IMR-90 (cell line): ENCODE results near the gene ZNF488. TPM values are rescaled to one million over a fixed set of nuclear protein-coding genes. Genes with fewer than 3 reads are reported as not detected.

Experiments used
- ATAC-seq: fragments of 200-7000 bp; cut with Tn5 transposase; 2 replicates; pipeline ENCODE4 v1.9.1; 2020; ENCODE audit warnings: low read depth, mild to moderate bottlenecking, moderate library complexity
- BruUV-seq: library from RNA; stranded (reverse); fragments of 400-500 nt; replicated peaks from 2 replicates; lab custom pipeline; 2021; lab: Mats Ljungman, UMichigan
- CTCF ChIA-PET: fragments of 300-600 bp; formaldehyde crosslinking; extraction: SDS; loops from one replicate; lab custom pipeline; 2021; ENCODE audit warnings: antibody characterized with exemption; lab: Yijun Ruan, JAX
- POLR2A ChIA-PET: fragments of 300-600 bp; sonication (Branson Sonifier 250); formaldehyde crosslinking; loops from one replicate; lab custom pipeline; 2022; ENCODE audit warnings: antibody characterized with exemption; ENCODE audit not compliant: unreplicated experiment; lab: Charles Lee
- DNase-seq: peaks from one replicate; pipeline ENCODE4 v3.0.0; 2013
- H2AFZ ChIP-seq: replicated peaks from 2 replicates; pipeline ENCODE3; 2013; ENCODE audit warnings: low read length, mild to moderate bottlenecking; ENCODE audit not compliant: poor library complexity
- H2AK5ac ChIP-seq: 2 replicates; pipeline ENCODE4 v1.6.1; 2013; ENCODE audit warnings: low read depth, low read length, inconsistent platforms
- H2AK9ac ChIP-seq: replicated peaks from 2 replicates; pipeline ENCODE3; 2013; ENCODE audit warnings: mild to moderate bottlenecking, low read depth, low read length, moderate library complexity; ENCODE audit not compliant: poor library complexity
- H2BK120ac ChIP-seq: 2 replicates; pipeline ENCODE4 v1.6.1; 2013; ENCODE audit warnings: low read depth, low read length, inconsistent platforms
- H2BK15ac ChIP-seq: 3 replicates; pipeline ENCODE4 v1.6.1; 2013; ENCODE audit warnings: low read depth, low read length, inconsistent platforms
- H2BK20ac ChIP-seq: 2 replicates; pipeline ENCODE4 v1.6.1; 2013; ENCODE audit warnings: low read depth, mild to moderate bottlenecking, inconsistent platforms, low read length, moderate library complexity
- H2BK5ac ChIP-seq: 2 replicates; pipeline ENCODE4 v1.6.1; 2013; ENCODE audit warnings: mild to moderate bottlenecking, low read depth, low read length, inconsistent platforms; ENCODE audit not compliant: poor library complexity, severe bottlenecking
- H3K14ac ChIP-seq: replicated peaks from 2 replicates; pipeline ENCODE4 v1.6.1; 2013; ENCODE audit warnings: low read depth, low read length, inconsistent platforms
- H3K18ac ChIP-seq: 2 replicates; pipeline ENCODE4 v1.6.1; 2013; ENCODE audit warnings: low read depth, low read length, control low read depth
- H3K23ac ChIP-seq: 2 replicates; pipeline ENCODE4 v1.6.1; 2013; ENCODE audit warnings: low read depth, low read length, inconsistent platforms
- H3K27ac ChIP-seq: 2 replicates; pipeline ENCODE4 v1.5.1; 2013; ENCODE audit warnings: mild to moderate bottlenecking, control low read depth, low read length; ENCODE audit not compliant: insufficient read depth
- H3K27me3 ChIP-seq: 2 replicates; pipeline ENCODE4 v1.6.1; 2013; ENCODE audit warnings: low read length; ENCODE audit not compliant: control insufficient read depth, insufficient read depth
- H3K36me3 ChIP-seq: 2 replicates; pipeline ENCODE4 v1.6.1; 2013; ENCODE audit warnings: low read length, mixed read lengths; ENCODE audit not compliant: control insufficient read depth, insufficient read depth
- H3K4ac ChIP-seq: 2 replicates; pipeline ENCODE4 v1.6.1; 2013; ENCODE audit warnings: low read depth, low read length, inconsistent platforms
- H3K4me1 ChIP-seq: 2 replicates; pipeline ENCODE4 v1.6.1; 2013; ENCODE audit warnings: low read length, mixed read lengths; ENCODE audit not compliant: control insufficient read depth, insufficient read depth
- H3K4me2 ChIP-seq: 2 replicates; pipeline ENCODE4 v1.6.1; 2013; ENCODE audit warnings: low read depth, mild to moderate bottlenecking, control low read depth, low read length, moderate library complexity
- H3K4me3 ChIP-seq: 2 replicates; pipeline ENCODE4 v1.5.1; 2013; ENCODE audit warnings: low read depth, mild to moderate bottlenecking, control low read depth, low read length, moderate library complexity; ENCODE audit not compliant: insufficient read depth
- H3K56ac ChIP-seq: 2 replicates; pipeline ENCODE4 v1.6.1; 2013; ENCODE audit warnings: low read length, inconsistent platforms; ENCODE audit not compliant: insufficient read depth; ENCODE audit errors: extremely low read depth
- H3K79me1 ChIP-seq, 2 experiments: 2 replicates each; pipeline ENCODE4 v1.6.1; 2013; ENCODE audit warnings: low read length in 2 of 2, inconsistent platforms in 1 of 2, low read depth in 1 of 2
- H3K9ac ChIP-seq: 2 replicates; pipeline ENCODE4 v1.6.1; 2013; ENCODE audit warnings: low read depth, low read length, control low read depth
- H3K9me1 ChIP-seq: 2 replicates; pipeline ENCODE4 v1.6.1; 2013; ENCODE audit warnings: low read length, inconsistent platforms; ENCODE audit not compliant: insufficient read depth
- H3K9me3 ChIP-seq: 2 replicates; pipeline ENCODE4 v1.6.1; 2013; ENCODE audit warnings: low read length; ENCODE audit not compliant: control insufficient read depth, insufficient read depth
- H4K20me1 ChIP-seq: 2 replicates; pipeline ENCODE4 v1.6.1; 2013; ENCODE audit warnings: low read length, inconsistent platforms; ENCODE audit not compliant: insufficient read depth
- H4K5ac ChIP-seq: 2 replicates; pipeline ENCODE4 v1.6.1; 2013; ENCODE audit warnings: mild to moderate bottlenecking, low read depth, low read length, control low read depth
- H4K8ac ChIP-seq, 2 experiments: 2 replicates each; pipeline ENCODE4 v1.6.1; 2013; ENCODE audit warnings: low read depth in 2 of 2, low read length in 2 of 2, control low read depth in 1 of 2, inconsistent platforms in 1 of 2
- H4K91ac ChIP-seq: 2 replicates; pipeline ENCODE4 v1.6.1; 2013; ENCODE audit warnings: low read depth, low read length, inconsistent platforms; ENCODE audit not compliant: insufficient read depth
- BHLHE40 ChIP-seq: fragments of 150-350 bp; IDR thresholded peaks from 2 replicates; pipeline ENCODE4 v1.6.1; 2016; ENCODE audit warnings: mild to moderate bottlenecking, low read depth, low read length
- CEBPB ChIP-seq: IDR thresholded peaks from 2 replicates; pipeline ENCODE4 v1.6.1; 2012; ENCODE audit warnings: low read depth, low read length, improper control_type of control experiment
- CHD1 ChIP-seq: IDR thresholded peaks from 2 replicates; pipeline ENCODE4 v1.6.1; 2012; ENCODE audit warnings: low read depth, low read length, improper control_type of control experiment
- CTCF ChIP-seq: conservative IDR thresholded peaks from 2 replicates; pipeline ENCODE4 v1.5.1; 2012; ENCODE audit warnings: mild to moderate bottlenecking, low read depth, low read length, improper control_type of control experiment
- ELK1 ChIP-seq: fragments of 150-350 bp; IDR thresholded peaks from 2 replicates; pipeline ENCODE4 v1.6.1; 2016; ENCODE audit warnings: low read depth, mild to moderate bottlenecking, low read length, moderate library complexity, borderline replicate concordance
- FOS ChIP-seq: fragments of 150-350 bp; IDR thresholded peaks from 2 replicates; pipeline ENCODE4 v1.6.1; 2016; ENCODE audit warnings: low read depth, low read length
- MAFK ChIP-seq: IDR thresholded peaks from 2 replicates; pipeline ENCODE4 v1.6.1; 2012; ENCODE audit warnings: low read depth, low read length, improper control_type of control experiment
- MAZ ChIP-seq: IDR thresholded peaks from 2 replicates; pipeline ENCODE4 v1.6.1; 2012; ENCODE audit warnings: low read depth, mild to moderate bottlenecking, low read length, improper control_type of control experiment, moderate library complexity, borderline replicate concordance
- MXI1 ChIP-seq: IDR thresholded peaks from 2 replicates; pipeline ENCODE4 v1.6.1; 2012; ENCODE audit warnings: low read depth, mild to moderate bottlenecking, low read length, moderate library complexity, borderline replicate concordance
- NFE2L2 ChIP-seq: fragments of 150-350 bp; IDR thresholded peaks from 2 replicates; pipeline ENCODE4 v1.6.1; 2016; ENCODE audit warnings: low read depth, mild to moderate bottlenecking, low read length
- POLR2A ChIP-seq: IDR thresholded peaks from 2 replicates; pipeline ENCODE4 v1.6.1; 2012; ENCODE audit warnings: mild to moderate bottlenecking, low read depth, low read length
- RAD21 ChIP-seq: IDR thresholded peaks from 2 replicates; pipeline ENCODE4 v1.6.1; 2012; ENCODE audit warnings: low read length, improper control_type of control experiment
- RCOR1 ChIP-seq: IDR thresholded peaks from 2 replicates; pipeline ENCODE4 v1.6.1; 2012; ENCODE audit warnings: mild to moderate bottlenecking, low read length, improper control_type of control experiment; ENCODE audit not compliant: insufficient replicate concordance
- USF2 ChIP-seq: fragments of 150-350 bp; IDR thresholded peaks from 2 replicates; pipeline ENCODE4 v1.6.1; 2017; ENCODE audit warnings: mild to moderate bottlenecking, antibody characterized with exemption, low read length, low read depth
- WGBS, 2 experiments: methylation state at CpG; one replicate each; pipeline versions ENCODE4 v1.1.5 to v1.1.7; 2013; ENCODE audit warnings: missing lambda C conversion rate in 2 of 2; ENCODE audit not compliant: insufficient read length in 1 of 2; ENCODE audit errors: extremely low coverage in 2 of 2; 5-methylcytosine and 5-hydroxymethylcytosine counted together
- dilution Hi-C: fragments of 300-500 bp; cut with HindIII; formaldehyde crosslinking; loops from one replicate; pipeline ENCODE4 v1.14.3; 2018; ENCODE audit warnings: low sequenced_read_pairs; ENCODE audit not compliant: unreplicated experiment
- in situ Hi-C: fragments of 300-500 bp; cut with MboI; formaldehyde crosslinking; loops from 3 replicates; pipeline ENCODE4 v1.14.3; 2019; ENCODE audit warnings: low sequenced_read_pairs, inconsistent platforms, mixed read lengths
- intact Hi-C: fragments of 100-400 bp; cut with micrococcal nuclease; formaldehyde crosslinking; loops from 2 replicates; pipeline ENCODE4 v1.10.0; 2022
- polyA plus RNA-seq, 3 experiments: library from polyadenylated mRNA; depleted of rRNA; stranded (reverse); fragments of >200 nt; gene quantifications; 2 replicates each; pipeline ENCODE4 v1.2.3, GENCODE V29; 2012; ENCODE audit warnings: low replicate concordance in 1 of 3
- total RNA-seq: library from RNA; depleted of rRNA; stranded (reverse); fragments of >200 nt; gene quantifications from 2 replicates; pipeline ENCODE4 v1.2.3, GENCODE V29; 2012

Gene ZNF488
- total and polyA plus RNA-seq, 2 of the 4 experiments (the other 2 are of a cell fraction) = under 0.01 to 0.14 TPM

- no TSS peak for BruUV-seq
- ChIA-PET CTCF (no interaction called here), POLR2A (no interaction called here)
- in situ Hi-C loops (loop anchor here (25.0 kb wide), 1 partner anchor 866 kb away; no protein-coding TSS in a partner anchor), dilution Hi-C loops (no loop called here), intact Hi-C loops (no loop called here)
- Histone ChIP-seq H3K4me3 (no peak overlapping the region), H4K20me1 (no peaks in the 10 kb centered on the region), H2BK20ac (peak overlapping the region; percentile 97), H3K4ac (peak overlapping the region; percentile 99), H3K9ac (no peak overlapping the region), H3K4me1 (peaks cover 27% of the 10 kb centered on the region), H3K23ac (peak overlapping the region; percentile 94), H3K4me2 (peak overlapping the region; percentile 56; the same call in 1 of the 2 replicates), H3K27ac (peak overlapping the region; percentile 50), H4K8ac (peak overlapping the region; percentile 40 to 98; a peak in 3 of 4 replicates), H3K56ac (peak overlapping the region; percentile 42; the same call in 1 of the 2 replicates), H2AK5ac (peak overlapping the region; percentile 94), H3K79me1 (no peaks in the 10 kb centered on the region), H3K9me3 (no peaks in the 10 kb centered on the region), H2AK9ac (peak overlapping the region; percentile 94), H2BK5ac (peak overlapping the region; percentile 73), H4K5ac (peak overlapping the region; percentile 33), H4K91ac (peak overlapping the region; percentile 94), H3K18ac (peak overlapping the region; percentile 83), H3K14ac (peak overlapping the region; percentile 93), H3K27me3 (no peaks in the 10 kb centered on the region), H2BK15ac (peak overlapping the region; percentile 60; the same call in 2 of the 3 replicates), H2AFZ (peak overlapping the region; percentile 88), H3K9me1 (peaks cover 36% of the 10 kb centered on the region), H3K36me3 (no peaks in the 10 kb centered on the region), H2BK120ac (peak overlapping the region; percentile 97)
- DNase-seq (peak; percentile 18), ATAC-seq (peak; percentile 48)
- WGBS, 2 experiments = 33% methylated on average over 1 of the region's 6 CpGs; no CpG with 5 or more reads in 1 of the 2 experiments
- TF ChIP-seq USF2 (no peak), NFE2L2 (no peak), BHLHE40 (no peak), CHD1 (no peak), CTCF (no peak), CEBPB (no peak), MXI1 (no peak), RCOR1 (no peak), POLR2A (no peak), ELK1 (no peak), MAZ (no peak), FOS (no peak), RAD21 (no peak), MAFK (no peak)
Observed at GRCh38 chr10:47403446-47404318, 19.6 kb upstream of the ZNF488 start.
